Heart left ventricle (tissue), 13 donors: ENCODE data around the gene MRRF.
"Not testable (repeated sequence)": the region's sequence is repeated elsewhere in the genome, so short reads cannot be mapped to it uniquely, and the experiment has no call there.

Source experiments
- CTCF ChIP-seq, 12 donors: fragments of 200-600 bp; sonication (generic) in 4 of 12; IDR thresholded peaks; one replicate each; pipeline versions ENCODE4 v1.5.0 to v1.8.0; 2018 to 2022; ENCODE audit warnings: antibody characterized with exemption in 12 of 12, mild to moderate bottlenecking in 5 of 12
- POLR2A ChIP-seq, 2 donors: fragments of 450-650 bp; IDR thresholded peaks; one replicate each; pipeline ENCODE4 v1.6.1; 2017; ENCODE audit warnings: antibody characterized with exemption in 2 of 2, mild to moderate bottlenecking in 2 of 2, moderate library complexity in 2 of 2
- donor health status: ischemic (EF 13 %, LVEDD 7.1; RV severe dilation, severe dysfunction).
- donor health status: DM: no; HTN: yes; CAD: no.
- donor health status: DM: no; HTN: no; CAD: no.
- donor health status: ischemic (EF 25% LVEDD 6.9; RV normal size, moderate dysfunction).
- donor health status: ischemic (EF 25% LVEDD 5.7; RV mildly dilated, moderate dysfunction).
- donor health status: ischemic (EF 35%, LVEDD 5.7; RV mildly dilated, moderate dysfunction).
- donor health status: nonischemic (EF 11% LVEDD 7.7; RV severe dilation, severe dysfunction).
- donor health status: DM: yes; HTN: yes; CAD: no.
- donor health status: PGD.
- donor health status: ischemic (EF 29% LVEDD 5.4; RV normal size, mild dysfunction).
- donor health status: nonischemic (EF 23%, LVEDD 6.1; RV moderate dilation, normal function).

GRCh38 chr9:122324665-122325064 is 60.0 kb downstream of the MRRF start:
- TF ChIP-seq CTCF, POLR2A (IDR thresholded peaks at IDR 0.05): not testable (repeated sequence)
